ENCODE results near the gene GALNT14.

- TF ChIP-seq EP300 (IDR thresholded peaks at IDR 0.05) = no peak
- no peak for TF ChIP-seq CTCF (IDR thresholded peaks at IDR 0.05)
- TF ChIP-seq POLR2A (IDR thresholded peaks at IDR 0.05) = no peak
- TF ChIP-seq POLR2AphosphoS5 (IDR thresholded peaks at IDR 0.05) = no peak
Observed at GRCh38 chr2:31047599-31047998, 90.6 kb downstream of the GALNT14 start.

All from suprapubic skin (tissue), 4 donors.